Karpas-422 (cell line): ENCODE data around the gene SLC17A9. TPM values are rescaled to one million over a fixed set of nuclear protein-coding genes. Genes with fewer than 3 reads are reported as not detected.
A peak's percentile ranks its signal among the peaks of the same experiment; 100 is the strongest.

ENCODE experiments used
- DNase-seq: peaks from one replicate; pipeline ENCODE4 v3.0.0-alpha.2; 2015
- H2AFZ ChIP-seq: fragments of 200-600 bp; sonication (generic); 2 replicates; pipeline ENCODE4 v1.6.1; 2014; ENCODE audit warnings: antibody characterized with exemption, low read length, mixed read lengths
- H3K27ac ChIP-seq: fragments of 200-600 bp; sonication (generic); 2 replicates; pipeline ENCODE4 v1.5.1; 2014; ENCODE audit warnings: mild to moderate bottlenecking, low read length, moderate library complexity
- H3K27me3 ChIP-seq: fragments of 200-600 bp; sonication (generic); 2 replicates; pipeline ENCODE4 v1.6.1; 2014; ENCODE audit warnings: low read length, mixed read lengths
- H3K36me3 ChIP-seq: fragments of 200-600 bp; sonication (generic); 2 replicates; pipeline ENCODE4 v1.6.1; 2014; ENCODE audit warnings: low read length, mixed read lengths; ENCODE audit not compliant: insufficient read depth
- H3K4me1 ChIP-seq: fragments of 200-600 bp; sonication (generic); 2 replicates; pipeline ENCODE4 v1.6.1; 2014; ENCODE audit warnings: mild to moderate bottlenecking, low read length, mixed read lengths
- H3K4me2 ChIP-seq: fragments of 200-600 bp; sonication (generic); 2 replicates; pipeline ENCODE4 v1.6.1; 2014; ENCODE audit warnings: low read length, low read depth, mild to moderate bottlenecking; ENCODE audit not compliant: poor library complexity, severe bottlenecking
- H3K4me3 ChIP-seq: fragments of 200-600 bp; sonication (generic); 2 replicates; pipeline ENCODE4 v1.5.1; 2014; ENCODE audit warnings: mild to moderate bottlenecking, antibody characterized with exemption, low read length, mixed read lengths
- H3K79me2 ChIP-seq: fragments of 200-600 bp; sonication (generic); 2 replicates; pipeline ENCODE4 v1.6.1; 2014; ENCODE audit warnings: mild to moderate bottlenecking, low read length, mixed read lengths
- H3K9ac ChIP-seq: fragments of 200-600 bp; sonication (generic); 2 replicates; pipeline ENCODE4 v1.6.0; 2014; ENCODE audit warnings: low read length
- H3K9me2 ChIP-seq: fragments of 200-600 bp; sonication (generic), shearing (Covaris generic); replicated peaks from 2 replicates; pipeline ENCODE4 v1.6.0; 2014; ENCODE audit warnings: mild to moderate bottlenecking, low read length, moderate library complexity; ENCODE audit not compliant: insufficient read depth
- H3K9me3 ChIP-seq: fragments of 300-700, 200-600 bp; sonication (generic); 2 replicates; pipeline ENCODE4 v1.6.1; 2014; ENCODE audit warnings: low read length, mixed read lengths
- H4K20me1 ChIP-seq: fragments of 200-600 bp; sonication (generic); 2 replicates; pipeline ENCODE4 v1.6.1; 2014; ENCODE audit warnings: mild to moderate bottlenecking, antibody characterized with exemption, low read length, low read depth; ENCODE audit not compliant: insufficient read depth
- total RNA-seq: library from RNA; depleted of rRNA; stranded (reverse); fragments of >200 nt; shearing (Covaris generic); gene quantifications from 2 replicates; pipeline ENCODE4 v1.2.3, GENCODE V29; 2014; ENCODE audit warnings: low replicate concordance

Gene SLC17A9
- total RNA-seq, 1 experiment from 2014 or later: 15.9 TPM

DNA sequence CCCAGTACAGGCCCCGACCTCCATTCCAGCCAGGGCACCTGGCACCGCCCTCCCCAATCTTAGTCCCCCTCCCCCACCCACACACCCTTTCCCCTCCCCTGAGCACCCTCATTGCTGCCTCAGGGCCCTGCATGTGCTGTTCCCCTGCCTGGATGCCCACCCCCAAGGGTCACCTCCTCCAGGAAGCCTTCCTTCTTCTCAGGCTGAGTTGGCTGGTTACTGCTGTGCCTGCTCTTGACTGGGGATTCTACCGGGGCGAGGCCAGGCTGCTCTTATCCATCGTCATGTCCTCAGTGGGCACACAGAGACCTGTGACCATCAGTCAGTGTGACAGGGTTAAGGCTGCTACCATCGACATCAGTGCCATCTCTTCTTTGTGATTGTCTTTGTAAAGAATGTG, 30.7 kb downstream of the SLC17A9 start:
- no peaks in the 10 kb centered on the region for H3K9me3 ChIP-seq
- DNase-seq: no peak
- H3K9me2 ChIP-seq: no peaks in the 10 kb centered on the region
- no peaks in the 10 kb centered on the region; the same call in 1 of the 2 replicates for H4K20me1 ChIP-seq
- H3K4me1 ChIP-seq: peaks cover 6% of the 10 kb centered on the region
- no peak overlapping the region for H3K4me3 ChIP-seq
- no peaks in the 10 kb centered on the region for H3K27me3 ChIP-seq
- H3K9ac ChIP-seq: no peak overlapping the region
- H3K4me2 ChIP-seq: no peak overlapping the region
- H3K79me2 ChIP-seq: no peaks in the 10 kb centered on the region
- H3K27ac ChIP-seq: no peak overlapping the region
- no peak overlapping the region for H2AFZ ChIP-seq
- no peaks in the 10 kb centered on the region for H3K36me3 ChIP-seq

DNA sequence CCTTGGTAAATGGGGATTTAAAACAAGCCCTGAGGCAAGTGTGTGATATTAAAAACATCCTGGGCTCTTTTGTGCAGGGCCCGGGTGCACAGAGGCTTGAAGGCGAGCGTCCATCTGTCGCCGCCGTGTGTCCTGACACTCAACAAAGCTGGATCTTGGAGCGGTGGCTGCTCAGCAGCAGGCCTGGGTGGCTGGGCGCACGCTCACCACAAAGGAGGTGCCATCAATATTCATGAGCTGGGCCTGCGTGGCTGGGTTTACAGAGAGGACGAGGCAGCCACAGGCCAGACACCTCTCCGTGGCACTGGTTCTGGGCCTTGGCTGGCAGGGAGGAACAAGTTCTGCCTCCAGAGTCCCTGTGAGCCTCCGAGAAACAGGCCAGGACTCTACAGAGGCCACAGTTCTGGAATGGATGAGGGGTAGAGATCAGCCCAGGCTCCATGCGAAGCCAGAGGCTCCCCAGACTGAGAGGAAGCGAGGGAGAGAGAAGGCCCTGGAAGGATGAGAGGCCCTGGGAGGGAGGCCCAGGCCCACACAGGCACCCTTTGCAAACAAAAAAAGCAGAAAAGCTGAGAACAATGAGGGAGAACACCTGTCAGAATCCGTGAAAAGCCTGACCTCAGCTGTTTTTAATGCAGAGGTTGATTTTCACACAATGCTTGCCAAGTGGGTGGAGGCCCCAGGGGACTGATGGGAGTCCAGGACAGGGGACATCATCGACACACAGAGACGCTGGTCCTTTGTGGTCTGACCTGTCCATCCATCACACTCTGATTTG, 32.3 kb downstream of the SLC17A9 start:
- Histone ChIP-seq H3K4me2 (no peak overlapping the region), H4K20me1 (no peaks in the 10 kb centered on the region), H3K4me1 (no peaks in the 10 kb centered on the region), H3K4me3 (no peak overlapping the region), H3K27ac (no peak overlapping the region), H3K79me2 (no peaks in the 10 kb centered on the region), H3K9me2 (no peaks in the 10 kb centered on the region), H3K9me3 (no peaks in the 10 kb centered on the region), H2AFZ (no peak overlapping the region), H3K9ac (no peak overlapping the region), H3K36me3 (no peaks in the 10 kb centered on the region), H3K27me3 (no peaks in the 10 kb centered on the region)
- DNase-seq: no peak

DNA sequence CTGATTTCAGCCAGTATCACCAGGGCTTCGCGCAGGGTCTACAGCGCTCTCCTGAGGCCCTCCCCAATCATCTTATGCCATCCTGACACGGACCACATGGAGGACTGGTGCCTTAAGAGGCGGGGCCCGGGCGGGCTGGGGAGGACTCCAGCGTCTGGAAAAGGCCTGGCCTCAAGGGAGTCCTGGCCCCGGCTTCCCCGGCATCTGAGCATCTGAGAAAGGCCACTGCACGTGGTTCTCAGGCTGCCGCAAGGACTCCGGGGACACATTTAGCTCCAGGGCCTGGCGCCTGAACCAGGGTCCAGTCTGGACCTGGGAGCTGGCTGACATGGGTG, 32.9 kb downstream of the SLC17A9 start:
- no peak overlapping the region for H3K9ac ChIP-seq
- no peak overlapping the region for H3K4me3 ChIP-seq
- H3K4me2 ChIP-seq: no peak overlapping the region

DNA sequence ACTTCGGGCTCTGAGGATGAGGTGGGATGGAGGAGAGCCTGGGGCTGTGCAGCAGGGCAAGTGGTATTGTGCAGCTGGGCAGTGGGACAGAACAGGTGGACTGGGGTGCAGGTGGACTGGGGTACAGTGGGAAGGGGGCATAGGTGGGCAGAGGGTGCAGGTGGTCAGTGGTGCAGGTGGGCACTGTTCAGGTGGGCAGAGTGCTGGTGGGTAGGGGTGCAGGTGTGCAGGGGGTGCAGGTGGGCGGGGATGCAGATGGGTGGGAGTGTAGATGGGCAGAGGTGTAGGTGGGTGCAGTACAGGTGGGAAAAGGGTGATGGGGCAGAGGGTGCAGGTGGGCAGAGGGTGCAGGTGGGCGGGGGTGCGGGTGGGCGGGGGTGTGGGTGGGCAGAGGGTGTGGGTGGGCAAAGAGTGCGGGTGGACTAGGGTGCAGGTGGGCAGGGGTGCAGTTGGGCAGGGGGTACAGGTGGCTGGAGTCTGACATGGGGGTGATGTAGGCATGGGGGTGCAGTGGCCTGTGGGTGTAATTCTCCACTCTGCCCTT, 33.8 kb downstream of the SLC17A9 start:
- Histone ChIP-seq H3K9ac (no peak overlapping the region), H3K9me3 (no peaks in the 10 kb centered on the region), H3K4me3 (no peak overlapping the region), H3K4me1 (no peaks in the 10 kb centered on the region), H3K9me2 (no peaks in the 10 kb centered on the region), H4K20me1 (no peaks in the 10 kb centered on the region), H3K36me3 (no peaks in the 10 kb centered on the region), H3K27ac (no peak overlapping the region), H2AFZ (no peak overlapping the region), H3K79me2 (no peaks in the 10 kb centered on the region), H3K27me3 (no peaks in the 10 kb centered on the region), H3K4me2 (no peak overlapping the region)
- no peak for DNase-seq

More for the DNA sequence above, 32.9 kb downstream of the SLC17A9 start:
- Histone ChIP-seq H3K27me3 (no peaks in the 10 kb centered on the region), H2AFZ (no peak overlapping the region), H3K4me1 (no peaks in the 10 kb centered on the region), H4K20me1 (no peaks in the 10 kb centered on the region), H3K27ac (no peak overlapping the region), H3K9me2 (no peaks in the 10 kb centered on the region), H3K79me2 (no peaks in the 10 kb centered on the region), H3K36me3 (no peaks in the 10 kb centered on the region), H3K9me3 (no peaks in the 10 kb centered on the region)
- DNase-seq: no peak

DNA sequence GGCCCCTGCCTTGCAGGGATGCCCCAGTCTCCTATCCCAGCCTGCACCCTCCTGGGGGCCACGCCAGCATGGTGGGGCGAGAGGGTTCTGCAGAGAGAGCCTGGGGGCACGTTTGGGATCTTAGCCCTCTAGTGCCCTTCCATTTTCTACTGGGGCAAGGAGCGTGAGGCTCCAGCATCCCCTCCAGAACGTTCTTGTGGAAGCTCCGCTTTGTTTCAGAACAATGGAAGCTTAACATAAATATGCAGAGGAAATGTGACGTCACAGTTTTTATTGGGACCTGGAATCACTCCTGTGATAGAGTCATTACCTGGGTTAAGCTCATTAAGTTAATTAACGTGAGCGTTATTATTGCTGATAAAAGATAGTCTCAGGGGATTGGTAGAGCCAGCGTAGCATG, 34.6 kb downstream of the SLC17A9 start:
- no peaks in the 10 kb centered on the region for H4K20me1 ChIP-seq
- no peak overlapping the region for H3K4me2 ChIP-seq
- no peaks in the 10 kb centered on the region for H3K36me3 ChIP-seq
- no peak for DNase-seq
- H2AFZ ChIP-seq: no peak overlapping the region
- H3K79me2 ChIP-seq: no peaks in the 10 kb centered on the region
- no peaks in the 10 kb centered on the region for H3K27me3 ChIP-seq
- H3K27ac ChIP-seq: no peak overlapping the region
- H3K9me3 ChIP-seq: no peaks in the 10 kb centered on the region
- H3K9ac ChIP-seq: no peak overlapping the region
- no peaks in the 10 kb centered on the region for H3K9me2 ChIP-seq
- H3K4me3 ChIP-seq: no peak overlapping the region
- no peaks in the 10 kb centered on the region for H3K4me1 ChIP-seq

DNA sequence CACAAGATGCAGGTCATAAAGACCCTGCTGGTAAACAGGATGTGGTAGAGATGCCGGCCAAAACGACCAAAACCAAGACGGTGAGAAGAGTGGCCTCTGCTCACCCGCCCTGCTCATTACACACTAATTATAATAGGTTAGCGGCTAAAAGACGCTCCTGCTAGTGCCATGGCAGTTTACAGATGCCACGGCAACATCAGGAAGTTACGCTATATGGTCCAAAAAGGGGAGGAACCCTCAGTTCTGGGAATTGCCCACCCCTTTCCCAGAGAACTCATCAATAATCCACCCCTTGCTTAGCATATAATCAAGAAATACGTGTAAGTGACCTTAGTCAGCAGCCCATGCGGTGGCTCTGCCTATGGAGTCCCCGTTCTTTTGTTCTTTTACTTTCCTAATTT, 36.7 kb downstream of the SLC17A9 start:
- DNase-seq: no peak

DNA sequence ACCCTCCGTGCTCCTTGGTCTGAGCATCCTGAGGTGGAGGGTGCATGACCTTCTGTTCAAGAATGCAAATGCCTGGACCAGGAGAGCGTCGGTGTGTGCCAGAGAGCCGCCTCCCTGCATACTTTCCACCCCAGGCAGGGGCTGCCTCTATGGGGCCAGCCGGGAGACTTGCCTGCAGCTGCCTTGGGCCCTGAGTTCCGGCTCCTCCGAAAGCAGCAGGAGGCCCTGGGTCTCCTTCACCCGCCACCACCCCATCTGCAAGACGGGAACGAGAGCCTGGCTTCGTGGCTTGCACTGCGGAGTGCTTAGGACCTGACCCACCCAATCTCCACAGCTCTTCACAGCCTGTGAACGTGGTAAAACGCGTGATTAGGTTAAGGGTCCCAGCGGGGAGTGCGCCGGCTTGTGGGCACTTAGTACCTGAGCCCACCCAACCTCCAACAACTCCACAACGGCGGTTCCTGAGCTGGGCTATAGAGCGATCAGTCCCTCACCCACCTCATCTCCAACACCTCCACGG, 37.9 kb downstream of the SLC17A9 start:
- H3K9ac ChIP-seq: no peak overlapping the region
- DNase-seq: no peak
- no peaks in the 10 kb centered on the region for H3K9me3 ChIP-seq
- H3K4me2 ChIP-seq: no peak overlapping the region
- H3K36me3 ChIP-seq: no peaks in the 10 kb centered on the region
- no peaks in the 10 kb centered on the region for H3K79me2 ChIP-seq
- no peaks in the 10 kb centered on the region for H3K27me3 ChIP-seq
- no peaks in the 10 kb centered on the region for H3K9me2 ChIP-seq
- H2AFZ ChIP-seq: no peak overlapping the region
- H4K20me1 ChIP-seq: no peaks in the 10 kb centered on the region
- H3K4me1 ChIP-seq: no peaks in the 10 kb centered on the region
- no peak overlapping the region for H3K4me3 ChIP-seq
- no peak overlapping the region for H3K27ac ChIP-seq

More for the DNA sequence above, 36.7 kb downstream of the SLC17A9 start:
- H3K9ac ChIP-seq: no peak overlapping the region
- H4K20me1 ChIP-seq: no peaks in the 10 kb centered on the region
- no peaks in the 10 kb centered on the region for H3K79me2 ChIP-seq
- H3K4me1 ChIP-seq: no peaks in the 10 kb centered on the region
- H3K4me3 ChIP-seq: no peak overlapping the region
- peak overlapping the region; percentile 11 for H3K4me2 ChIP-seq
- no peaks in the 10 kb centered on the region for H3K27me3 ChIP-seq
- no peaks in the 10 kb centered on the region for H3K36me3 ChIP-seq
- no peaks in the 10 kb centered on the region for H3K9me2 ChIP-seq
- no peak overlapping the region for H2AFZ ChIP-seq
- no peak overlapping the region for H3K27ac ChIP-seq
- H3K9me3 ChIP-seq: no peaks in the 10 kb centered on the region

DNA sequence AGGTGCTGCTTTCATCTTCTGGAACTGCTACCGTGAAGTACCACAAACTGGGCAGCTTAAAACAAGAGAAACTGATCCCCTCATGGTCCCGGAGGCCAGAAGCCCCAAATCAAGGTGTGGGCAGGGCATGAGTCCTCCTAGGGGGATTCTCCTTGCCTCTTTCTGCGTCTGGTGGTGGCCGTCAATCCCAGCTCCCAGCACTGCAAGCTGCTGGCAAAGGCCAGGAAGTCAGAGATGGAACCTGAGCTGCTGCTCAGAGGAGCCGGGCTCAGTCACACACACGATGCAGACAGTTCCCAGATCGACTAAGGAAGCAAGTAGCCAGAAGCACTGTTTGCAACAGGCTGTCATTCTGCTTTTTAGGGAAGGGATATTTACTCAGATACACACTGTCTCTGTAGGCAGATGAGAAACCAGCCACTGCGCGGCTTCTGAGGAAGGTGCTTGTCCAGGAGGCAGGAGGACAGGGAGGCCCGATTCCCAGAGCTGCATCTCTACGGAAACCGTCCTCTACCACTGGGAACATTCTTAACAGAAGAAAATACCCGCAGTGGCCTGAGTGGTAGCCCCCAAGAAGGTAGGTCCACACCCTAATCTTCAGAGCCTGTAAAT, 38.8 kb downstream of the SLC17A9 start:
- no peak overlapping the region for H3K27ac ChIP-seq
- H3K79me2 ChIP-seq: no peaks in the 10 kb centered on the region
- no peak overlapping the region for H3K4me3 ChIP-seq
- H3K36me3 ChIP-seq: no peaks in the 10 kb centered on the region
- H3K9me2 ChIP-seq: no peaks in the 10 kb centered on the region
- no peak overlapping the region for H3K4me2 ChIP-seq
- no peaks in the 10 kb centered on the region for H3K4me1 ChIP-seq
- no peak overlapping the region for H2AFZ ChIP-seq
- DNase-seq: no peak
- no peaks in the 10 kb centered on the region for H3K27me3 ChIP-seq
- no peak overlapping the region for H3K9ac ChIP-seq
- no peaks in the 10 kb centered on the region for H4K20me1 ChIP-seq
- H3K9me3 ChIP-seq: no peaks in the 10 kb centered on the region
